NCI-H2196 (cell line): Measurements from ENCODE around the gene MINPP1.
"Not testable (repeated sequence)": the region's sequence is repeated elsewhere in the genome, so short reads cannot be mapped to it uniquely, and the experiment has no call there.

ENCODE experiments used
- DNase-seq: peaks from one replicate; lab custom pipeline; 2025; ENCODE audit not compliant: unreplicated experiment; lab: John Stamatoyannopoulos, UW

Gene MINPP1

DNA sequence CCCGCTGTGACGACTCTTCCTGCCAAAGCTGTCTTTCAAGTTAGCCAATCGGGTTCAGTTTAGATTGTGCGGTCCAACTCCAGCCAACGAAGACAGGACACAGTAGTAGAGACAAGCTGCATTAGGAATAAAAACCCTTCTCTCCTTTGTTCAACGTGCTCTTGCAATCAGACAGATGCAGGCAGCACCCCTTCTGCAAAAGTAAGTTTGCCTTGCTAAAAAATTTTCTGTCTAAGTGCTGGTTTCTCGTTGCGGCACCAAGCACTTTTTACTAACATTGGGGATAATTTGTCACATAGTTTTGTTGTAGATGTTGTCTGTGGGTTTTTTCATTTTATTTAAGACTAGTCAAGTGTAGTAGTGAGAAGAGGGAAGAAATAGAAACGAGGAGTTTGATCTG lies 58.1 kb downstream of the MINPP1 start:
- DNase-seq, result no peak

DNA sequence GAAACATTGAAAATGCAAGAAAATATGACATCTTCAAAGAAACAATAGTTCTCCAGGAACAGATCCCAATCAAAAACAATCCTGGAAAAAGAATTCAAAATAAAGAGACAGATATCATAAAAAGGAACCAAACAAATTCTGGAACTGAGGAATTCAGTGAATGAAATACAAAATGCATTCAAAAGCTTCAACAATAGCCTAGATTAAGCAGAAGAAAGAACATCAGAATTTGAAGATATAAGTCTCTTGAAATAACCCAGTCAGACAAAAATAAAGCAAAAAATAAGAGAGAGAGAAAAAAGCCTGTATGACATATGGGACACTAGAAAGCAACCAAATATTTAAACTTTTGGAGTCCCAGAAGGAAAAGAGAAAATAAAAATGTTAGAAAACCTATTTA lies 60.3 kb downstream of the MINPP1 start:
- DNase-seq, result no peak

DNA sequence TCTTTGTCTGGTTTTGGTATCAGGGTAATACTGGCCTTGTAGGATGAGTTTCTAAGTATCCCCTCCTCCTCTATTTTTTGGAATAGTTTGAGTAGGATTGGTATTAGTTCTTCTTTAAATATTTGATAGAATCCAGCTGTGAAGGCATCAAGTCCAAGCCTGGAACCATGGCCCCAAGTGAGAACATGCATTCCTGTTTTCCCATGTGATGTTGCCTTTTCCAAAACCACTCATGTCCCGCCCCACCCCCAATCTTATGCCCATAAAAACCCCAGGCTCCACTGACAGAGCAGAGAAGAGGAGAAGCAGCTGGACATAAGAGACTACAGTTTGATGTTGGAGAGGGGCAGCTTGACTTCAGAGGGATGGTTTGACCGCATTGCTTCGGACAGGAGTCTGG lies 71.2 kb downstream of the MINPP1 start:
- DNase-seq, result no peak

DNA sequence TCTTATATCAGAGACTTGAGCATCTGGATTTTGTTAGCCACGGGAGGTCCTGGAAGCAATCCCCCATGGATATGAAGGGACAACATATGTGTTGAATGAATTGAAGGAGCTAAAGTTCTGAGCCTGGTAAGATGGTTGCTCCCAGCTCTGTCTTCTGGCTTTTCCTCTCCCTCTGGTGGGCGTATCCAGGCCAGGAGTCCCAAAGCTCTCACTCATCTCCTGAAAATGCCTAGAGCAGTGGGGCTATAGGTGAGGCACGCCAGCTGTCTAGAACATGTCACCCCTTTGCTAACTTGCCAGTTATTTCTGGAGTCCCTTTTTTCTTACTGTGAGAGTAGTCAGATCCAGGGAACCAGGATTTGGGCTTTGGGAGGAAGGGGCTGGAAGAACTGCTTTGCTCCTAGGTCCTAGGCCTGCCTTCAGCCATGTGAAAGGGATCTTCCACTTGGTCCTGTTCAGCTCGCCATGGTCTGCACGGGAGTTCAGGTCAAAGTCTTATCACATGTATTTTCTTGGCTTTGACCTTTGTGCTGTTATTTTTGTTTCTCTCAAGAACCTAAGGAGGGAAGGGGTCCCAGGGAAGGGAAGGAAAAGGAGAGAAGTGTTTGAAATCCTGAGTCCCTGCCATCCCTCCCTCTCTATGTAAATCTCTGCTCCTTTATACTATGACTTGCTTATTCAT lies 73.6 kb downstream of the MINPP1 start:
- DNase-seq, result no peak

DNA sequence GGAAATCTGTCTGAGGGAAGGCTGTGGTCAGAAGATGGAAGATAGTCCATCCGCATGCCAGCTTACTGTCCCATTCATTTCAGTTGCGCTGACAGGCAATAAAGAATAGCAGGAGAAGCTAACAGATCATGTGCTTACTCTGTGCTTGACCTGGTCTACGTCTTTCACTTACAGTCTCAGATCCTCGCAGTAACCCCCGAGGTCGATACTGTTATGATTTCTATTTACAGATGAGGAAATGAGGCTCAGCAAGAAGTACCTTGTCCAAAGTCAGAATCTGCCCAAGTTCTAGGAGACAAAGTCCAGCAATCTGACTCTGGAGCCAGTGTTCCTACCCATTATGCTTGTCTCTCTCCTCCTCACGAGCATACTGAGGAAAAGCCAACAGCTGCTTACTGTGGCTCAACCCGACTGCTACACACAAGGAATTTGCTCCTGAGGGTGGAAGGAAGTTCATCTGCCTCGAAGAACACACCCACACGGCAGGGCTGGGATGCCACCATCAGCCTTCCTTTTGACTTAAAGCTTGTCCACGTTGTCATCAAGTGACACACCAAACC lies 74.2 kb downstream of the MINPP1 start:
- no peak for DNase-seq

DNA sequence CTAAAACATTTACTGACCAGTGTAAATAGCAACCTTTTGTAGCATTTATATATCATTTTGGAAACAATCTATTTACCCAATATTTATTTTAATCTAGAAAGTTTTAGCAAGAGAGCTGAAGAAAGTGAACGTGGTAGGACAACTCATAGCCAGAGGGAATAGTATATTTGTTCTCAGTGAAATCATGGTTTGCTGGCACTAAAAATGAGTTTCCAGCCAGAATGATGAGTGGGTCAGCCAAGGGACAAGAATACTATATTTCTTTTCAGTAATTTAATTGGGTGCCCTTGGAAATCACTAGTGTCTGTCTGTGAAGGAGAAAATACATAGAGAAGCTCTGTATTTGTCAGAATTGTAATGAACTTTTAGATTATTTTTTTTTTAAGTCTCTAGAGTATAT lies 74.9 kb downstream of the MINPP1 start:
- DNase-seq, result no peak

DNA sequence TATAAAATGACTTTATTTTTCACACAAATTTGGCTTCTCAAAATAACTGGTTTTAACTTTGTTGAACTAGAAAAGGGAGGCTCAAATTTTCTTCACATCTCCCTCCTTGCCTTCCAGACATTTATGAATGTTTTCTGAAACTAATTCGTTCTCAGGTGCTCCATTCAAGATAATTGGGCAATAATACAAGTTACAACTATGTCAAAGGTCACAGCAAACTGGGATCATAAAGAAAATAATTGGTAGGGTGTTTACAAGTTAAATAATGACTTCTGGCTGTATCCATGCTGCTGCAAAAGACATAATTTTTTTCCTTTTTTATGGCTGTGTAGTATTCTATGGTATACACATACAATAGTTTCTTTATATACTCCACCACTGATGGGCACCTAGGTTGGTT lies 75.3 kb downstream of the MINPP1 start:
- no peak for DNase-seq

DNA sequence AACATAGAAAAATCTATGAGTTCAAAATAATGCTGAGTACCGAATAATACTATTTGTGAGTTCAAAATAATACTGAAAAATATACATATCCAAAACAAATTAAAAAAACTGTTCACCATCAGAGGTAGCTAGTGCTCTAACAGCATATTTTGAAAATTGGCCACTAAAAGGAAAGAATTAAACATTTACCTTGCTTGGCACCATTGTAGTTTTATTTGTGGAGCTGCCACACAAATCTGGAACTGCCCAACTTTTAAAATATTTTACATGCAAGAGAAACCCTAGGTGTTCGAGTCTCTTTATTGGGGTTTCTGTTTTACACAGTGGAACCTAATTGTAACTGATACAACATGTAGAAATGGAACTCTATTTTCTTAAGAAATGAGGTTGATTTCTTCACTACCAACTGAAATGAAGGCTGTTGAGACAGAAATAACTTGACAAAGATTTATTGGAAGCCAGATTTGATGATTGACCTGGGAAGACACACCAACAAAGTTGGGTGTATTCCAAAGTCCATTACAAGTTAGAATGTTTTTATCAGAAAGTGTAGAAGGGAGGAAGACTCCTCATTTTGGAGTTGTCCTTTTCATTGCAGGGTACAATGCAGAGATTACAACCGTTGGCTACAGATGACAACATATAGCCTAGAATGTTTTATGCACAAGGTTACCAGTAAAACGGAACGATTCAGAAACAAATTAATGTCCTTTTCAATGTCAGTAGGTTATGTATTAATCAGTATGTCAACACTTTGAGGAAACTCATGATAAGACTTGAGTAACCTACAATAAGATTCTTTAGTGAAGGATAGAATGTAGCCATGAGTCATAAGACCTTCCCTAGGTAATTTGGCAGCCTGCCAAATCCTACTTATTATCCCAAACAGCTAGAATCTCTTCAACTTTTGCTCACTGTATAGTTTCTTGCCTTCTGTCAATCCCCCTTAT lies 81.1 kb downstream of the MINPP1 start:
- peak; percentile 5 for DNase-seq

DNA sequence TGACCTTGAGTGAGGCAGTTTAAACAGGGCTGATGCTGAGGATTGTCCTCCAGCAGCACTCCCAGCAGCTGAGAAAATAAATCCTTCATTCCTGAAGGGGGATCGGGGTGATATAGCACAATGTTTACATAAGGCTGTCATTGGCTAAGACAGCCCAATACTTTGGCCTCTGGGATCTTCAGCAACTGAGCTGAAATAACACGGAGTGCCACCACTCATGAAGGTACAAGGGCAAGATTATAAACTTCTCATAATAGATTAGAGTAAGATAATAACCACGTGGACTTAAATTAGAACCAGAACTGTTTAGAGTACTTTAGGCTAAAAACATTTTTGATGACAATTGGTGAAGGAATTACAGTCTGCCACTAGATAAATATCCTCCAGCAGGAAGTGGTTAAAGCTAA lies 85.0 kb downstream of the MINPP1 start:
- DNase-seq, result no peak

DNA sequence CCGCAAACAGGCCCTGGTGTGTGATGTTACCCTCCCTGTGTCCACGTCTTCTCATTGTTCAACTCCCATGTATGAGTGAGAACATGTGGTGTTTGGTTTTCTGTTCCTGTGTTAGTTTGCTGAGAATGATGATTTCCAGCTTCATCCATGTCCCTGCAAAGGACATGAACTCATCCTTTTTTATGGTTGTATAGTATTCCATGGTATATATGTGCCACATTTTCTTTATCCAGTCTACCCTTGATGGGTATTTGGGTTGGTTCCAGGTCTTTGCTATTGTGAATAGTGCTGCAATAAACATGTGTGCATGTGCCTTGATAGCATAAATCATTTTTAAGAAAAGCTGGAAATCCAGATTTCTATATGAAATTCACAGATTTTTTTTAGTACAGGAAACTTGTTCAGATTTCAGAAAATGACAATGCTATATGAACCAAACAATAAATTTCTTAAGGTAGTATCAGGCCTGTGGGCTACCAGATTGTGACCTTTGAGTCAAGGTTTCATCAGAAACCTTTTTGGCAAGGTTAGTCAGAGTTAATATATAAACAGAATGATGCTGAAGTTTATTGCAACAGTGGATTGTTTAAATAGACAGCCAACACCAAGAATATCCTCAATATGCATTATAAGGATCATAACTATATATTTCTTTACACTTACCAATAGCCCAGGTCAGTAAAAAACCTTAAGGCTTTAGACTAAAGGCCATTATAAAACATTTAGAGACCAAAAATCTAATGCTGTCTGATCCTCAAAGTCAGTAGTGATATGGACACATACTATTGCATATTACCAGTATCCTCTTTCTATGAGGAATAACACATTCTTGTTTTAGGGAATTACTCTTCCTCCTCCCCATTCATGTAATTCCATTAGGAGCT lies 86.3 kb downstream of the MINPP1 start:
- no peak for DNase-seq

DNA sequence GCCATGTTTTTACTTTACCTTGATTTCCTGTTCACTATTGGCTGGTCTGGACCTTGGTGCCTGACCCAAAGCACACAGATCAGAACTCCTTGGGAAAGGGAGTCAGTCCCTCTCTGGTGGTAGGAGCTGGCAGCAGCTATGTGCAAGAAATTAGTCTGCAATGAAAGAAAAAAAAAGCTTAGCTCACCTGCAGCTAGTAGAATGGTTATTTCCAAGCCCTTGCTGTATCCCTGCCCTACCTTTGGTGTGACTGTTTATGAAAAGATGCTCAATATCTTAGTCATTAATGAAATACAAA lies 86.8 kb downstream of the MINPP1 start:
- no peak for DNase-seq

DNA sequence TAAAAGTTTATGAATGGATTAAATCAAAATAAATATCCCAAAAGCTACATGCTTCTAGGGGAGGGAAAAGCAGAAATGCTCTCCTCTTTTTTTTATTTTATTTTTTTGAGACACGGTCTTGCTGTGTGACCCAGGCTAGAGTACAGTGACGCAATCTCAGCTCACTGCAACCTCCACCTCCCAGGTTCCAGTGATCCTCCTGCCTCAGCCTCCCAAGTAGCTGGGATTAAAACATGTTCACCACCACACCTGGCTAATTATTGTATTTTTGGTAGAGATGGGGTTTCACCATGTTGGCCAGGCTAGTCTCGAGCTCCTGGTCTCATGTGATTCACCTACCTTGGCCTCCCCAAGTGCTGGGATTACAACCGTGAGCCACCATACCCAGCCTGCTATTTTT lies 88.2 kb downstream of the MINPP1 start:
- DNase-seq, result not testable (repeated sequence)

DNA sequence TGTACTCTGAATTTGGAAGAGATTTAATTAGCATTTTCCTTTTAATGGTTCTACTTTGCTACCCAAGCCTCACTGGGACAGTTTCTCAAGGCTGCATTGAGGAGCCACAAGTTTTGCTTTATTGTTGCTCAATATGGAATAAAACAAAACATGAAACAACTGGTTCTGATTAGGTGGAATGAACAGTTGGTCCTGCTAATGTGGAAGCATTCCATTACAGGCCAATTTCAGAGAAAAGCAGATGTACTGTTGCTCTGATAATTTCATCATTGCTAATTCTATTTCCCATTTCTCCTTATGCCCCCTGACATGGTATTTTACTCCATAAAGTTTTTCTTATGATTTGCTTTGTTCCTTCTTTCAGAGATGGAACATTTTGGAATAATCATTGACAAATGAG lies 89.0 kb downstream of the MINPP1 start:
- DNase-seq, result no peak

DNA sequence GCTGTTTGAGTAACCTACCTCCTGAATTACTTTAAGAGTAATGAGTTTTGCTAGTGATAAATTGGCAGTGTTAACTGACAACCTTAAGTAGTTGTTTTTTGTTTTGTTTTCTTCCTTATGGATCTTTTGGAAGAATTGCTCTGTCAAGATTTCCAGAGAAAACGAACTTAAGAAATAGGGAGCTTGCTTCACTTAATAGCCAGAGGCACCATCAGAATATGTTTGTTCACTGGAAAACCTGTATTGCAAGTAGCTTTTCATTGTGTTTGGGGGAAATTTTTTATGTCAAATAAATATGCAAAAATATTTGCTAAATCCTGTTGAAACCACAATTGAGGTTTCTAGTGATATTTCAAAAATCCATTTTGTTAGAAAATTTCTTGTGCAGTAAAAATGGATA lies 89.5 kb downstream of the MINPP1 start:
- no peak for DNase-seq

DNA sequence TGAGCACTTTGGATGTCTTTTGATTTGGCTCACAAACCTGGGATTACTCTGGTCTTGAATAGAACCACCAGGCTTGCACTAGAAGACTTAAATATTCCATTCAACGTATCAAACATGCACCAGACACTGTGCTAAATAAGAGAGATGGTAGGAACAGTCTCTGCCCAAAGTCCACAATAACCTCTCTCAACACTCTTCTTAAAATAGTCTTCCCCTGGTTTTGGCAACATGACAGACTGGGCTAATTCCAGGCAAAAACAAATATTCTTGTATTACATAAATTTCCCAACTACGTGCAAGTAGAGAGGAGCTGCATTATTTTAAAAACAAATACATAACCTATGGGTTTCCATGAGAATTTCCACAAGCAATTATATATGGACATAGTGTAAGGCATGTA lies 90.2 kb downstream of the MINPP1 start:
- no peak for DNase-seq

DNA sequence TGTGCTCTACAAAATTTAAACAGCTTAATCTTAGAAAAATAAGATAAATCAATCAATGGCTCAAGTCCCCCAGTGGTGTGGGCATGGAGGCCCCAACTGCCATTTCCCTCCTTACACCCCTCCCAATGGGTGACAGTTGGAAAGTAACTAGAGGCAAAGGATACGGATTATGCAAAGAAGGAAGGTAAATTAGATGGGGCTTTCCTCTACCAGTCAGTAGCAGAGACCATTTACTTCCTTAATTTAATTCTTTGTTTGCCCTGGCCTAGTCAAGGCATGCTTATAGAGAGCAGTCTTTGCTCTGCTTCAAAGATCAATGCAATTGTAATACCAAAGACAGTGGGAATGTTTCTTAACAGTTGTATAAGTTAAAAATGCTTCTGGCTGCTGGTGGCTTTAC lies 91.7 kb downstream of the MINPP1 start:
- DNase-seq, result no peak

DNA sequence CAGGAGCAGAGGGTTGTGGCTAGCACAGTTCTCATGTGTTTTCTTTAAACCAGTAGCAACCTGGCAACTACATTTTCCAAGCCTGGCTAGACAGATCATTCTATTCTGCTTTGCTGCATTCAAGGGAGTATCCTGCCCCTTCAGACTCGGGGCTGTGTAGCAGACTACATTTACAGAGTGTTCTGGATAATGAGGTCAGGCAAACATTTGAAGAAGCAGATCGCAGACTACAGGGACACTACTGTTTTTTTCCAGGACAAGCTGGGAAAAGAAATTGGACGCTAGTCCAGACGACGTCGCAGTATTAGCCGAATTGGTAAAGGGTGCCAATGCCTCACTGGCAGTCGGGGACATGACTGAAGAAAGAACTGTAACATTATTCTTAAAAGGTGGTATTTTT lies 94.0 kb downstream of the MINPP1 start:
- DNase-seq, result no peak

DNA sequence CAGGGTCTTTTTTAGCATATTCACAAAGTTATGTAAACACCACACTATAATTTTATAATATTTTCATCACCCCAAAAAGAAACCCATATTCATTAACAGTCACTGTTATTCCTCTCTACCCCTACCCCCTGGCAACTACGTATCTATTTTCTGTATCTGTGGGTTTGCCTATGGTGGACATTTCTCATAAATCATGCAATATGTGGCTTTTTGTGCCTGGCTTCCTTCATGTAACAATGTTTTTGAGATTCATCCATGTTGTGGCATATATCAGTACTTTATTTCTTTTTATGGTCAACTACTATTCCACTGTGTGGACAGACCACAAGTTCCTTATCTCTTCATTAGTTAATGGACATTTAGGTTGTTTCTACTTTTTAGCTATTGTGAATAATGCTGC lies 95.9 kb downstream of the MINPP1 start:
- DNase-seq, result no peak
